ENCODE results near the gene CANT1. TPM values are rescaled to one million over a fixed set of nuclear protein-coding genes. Genes with fewer than 3 reads are reported as not detected.

Gene CANT1
- total and polyA plus RNA-seq, 9 of the 15 experiments (the other 6 are each of a cell fraction or from before 2014, with no cell fraction given) = 2.7 to 66.4 (median 22.5) TPM

DNA sequence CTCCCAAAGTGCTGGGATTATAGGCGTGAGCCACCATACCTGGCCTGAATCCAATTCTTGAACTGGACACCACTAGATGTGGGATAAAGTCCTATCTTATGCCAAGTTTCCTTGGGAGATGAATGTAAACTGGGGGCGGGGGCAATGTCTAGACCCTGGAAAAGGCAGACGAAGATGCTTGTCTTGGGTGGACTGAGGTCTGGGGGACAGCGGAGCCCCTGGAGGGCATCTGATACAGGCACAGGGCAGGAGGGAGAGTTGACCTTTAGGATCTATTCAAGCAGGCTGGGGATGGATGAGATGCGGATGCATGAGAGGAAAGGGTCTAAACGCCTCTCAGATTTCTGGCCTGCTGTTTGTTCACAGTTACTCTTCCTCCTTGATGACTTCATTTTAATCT, 26.1 kb upstream of the CANT1 start:
- CTCF ChIA-PET (ENCODE audit: low intra/inter-chr PET ratio) = no interaction called here
- H3K9ac ChIP-seq (ENCODE audit: insufficient read depth in 1 of 2, low read depth in 2 of 2, low read length in 2 of 2) = no peak overlapping the region
- H4K20me1 ChIP-seq (replicated peaks; ENCODE audit: control insufficient read depth, insufficient read depth, low read length) = peaks cover 4% of the 10 kb centered on the region; the same call in 1 of the 2 replicates
- ATAC-seq (no peak), FAIRE-seq (no peak), DNase-seq (ENCODE audit: extremely low read depth in 1 of 4, low spot score in 3 of 4) (peak in 1 of 4 experiments; percentile 2)
- no peak overlapping the region for H3K27ac ChIP-seq (ENCODE audit: extremely low read depth, low read depth, low read length)
- no peaks in the 10 kb centered on the region for H3K9me1 ChIP-seq (ENCODE audit: control insufficient read depth, insufficient read depth, low read length)
- no peaks in the 10 kb centered on the region for H3K79me2 ChIP-seq (ENCODE audit: control insufficient read depth, insufficient read depth, low read length)
- TF ChIP-seq XRCC3 (IDR thresholded peaks at IDR 0.05) (no peak), NFE2 (IDR thresholded peaks at IDR 0.05; ENCODE audit: low read depth) (no peak), ELF4 (CRISPR knock-in tag; IDR thresholded peaks at IDR 0.05) (no peak), ATF1 (CRISPR knock-in tag; IDR thresholded peaks at IDR 0.05) (no peak), ATF1 (tag; IDR thresholded peaks at IDR 0.05) (no peak), MYBL2 (IDR thresholded peaks at IDR 0.05; ENCODE audit: low read depth) (no peak), MYBL2 (CRISPR knock-in tag; IDR thresholded peaks at IDR 0.05; ENCODE audit: borderline replicate concordance) (no peak), MEF2D (tag; conservative IDR thresholded peaks at IDR 0.05; ENCODE audit: low read depth) (no peak)
- TF ChIP-seq, protein P1, sequence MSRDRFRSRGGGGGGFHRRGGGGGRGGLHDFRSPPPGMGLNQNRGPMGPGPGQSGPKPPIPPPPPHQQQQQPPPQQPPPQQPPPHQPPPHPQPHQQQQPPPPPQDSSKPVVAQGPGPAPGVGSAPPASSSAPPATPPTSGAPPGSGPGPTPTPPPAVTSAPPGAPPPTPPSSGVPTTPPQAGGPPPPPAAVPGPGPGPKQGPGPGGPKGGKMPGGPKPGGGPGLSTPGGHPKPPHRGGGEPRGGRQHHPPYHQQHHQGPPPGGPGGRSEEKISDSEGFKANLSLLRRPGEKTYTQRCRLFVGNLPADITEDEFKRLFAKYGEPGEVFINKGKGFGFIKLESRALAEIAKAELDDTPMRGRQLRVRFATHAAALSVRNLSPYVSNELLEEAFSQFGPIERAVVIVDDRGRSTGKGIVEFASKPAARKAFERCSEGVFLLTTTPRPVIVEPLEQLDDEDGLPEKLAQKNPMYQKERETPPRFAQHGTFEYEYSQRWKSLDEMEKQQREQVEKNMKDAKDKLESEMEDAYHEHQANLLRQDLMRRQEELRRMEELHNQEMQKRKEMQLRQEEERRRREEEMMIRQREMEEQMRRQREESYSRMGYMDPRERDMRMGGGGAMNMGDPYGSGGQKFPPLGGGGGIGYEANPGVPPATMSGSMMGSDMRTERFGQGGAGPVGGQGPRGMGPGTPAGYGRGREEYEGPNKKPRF (IDR thresholded peaks at IDR 0.05; ENCODE audit: low read depth, low read length) = no peak
- TF ChIP-seq, protein P2, sequence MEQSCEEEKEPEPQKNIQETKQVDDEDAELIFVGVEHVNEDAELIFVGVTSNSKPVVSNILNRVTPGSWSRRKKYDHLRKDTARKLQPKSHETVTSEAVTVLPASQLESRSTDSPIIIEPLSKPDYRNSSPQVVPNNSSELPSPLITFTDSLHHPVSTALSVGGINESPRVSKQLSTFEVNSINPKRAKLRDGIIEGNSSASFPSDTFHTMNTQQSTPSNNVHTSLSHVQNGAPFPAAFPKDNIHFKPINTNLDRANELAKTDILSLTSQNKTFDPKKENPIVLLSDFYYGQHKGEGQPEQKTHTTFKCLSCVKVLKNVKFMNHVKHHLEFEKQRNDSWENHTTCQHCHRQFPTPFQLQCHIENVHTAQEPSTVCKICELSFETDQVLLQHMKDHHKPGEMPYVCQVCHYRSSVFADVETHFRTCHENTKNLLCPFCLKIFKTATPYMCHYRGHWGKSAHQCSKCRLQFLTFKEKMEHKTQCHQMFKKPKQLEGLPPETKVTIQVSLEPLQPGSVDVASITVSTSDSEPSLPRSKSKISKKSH (CRISPR knock-in tag; IDR thresholded peaks at IDR 0.05) = no peak
- POLR2A ChIA-PET = no interaction called here
- no peak overlapping the region for H2AFZ ChIP-seq (ENCODE audit: low read depth, low read length)
- H3K27me3 ChIP-seq (ENCODE audit: control insufficient read depth in 2 of 2, insufficient read depth in 2 of 2, low read length in 2 of 2) = peaks cover 41 to 76% of the 10 kb centered on the region in 2 experiments
- H3K4me3 ChIP-seq = no peak overlapping the region
- no peaks in the 10 kb centered on the region for H3K9me3 ChIP-seq (replicated peaks; ENCODE audit: control insufficient read depth, insufficient read depth, low read depth, low read length)
- intact Hi-C loops (cut with micrococcal nuclease) = no loop called here
- H3K4me1 ChIP-seq (replicated peaks in 1 of 2; ENCODE audit: control insufficient read depth in 2 of 2, insufficient read depth in 2 of 2, low read length in 2 of 2) = no peaks in the 10 kb centered on the region
- in situ Hi-C loops (cut with MboI) = no loop called here
- no peak overlapping the region for H3K4me2 ChIP-seq (ENCODE audit: insufficient read depth, low read length)
- no peaks in the 10 kb centered on the region for H3K36me3 ChIP-seq (ENCODE audit: control insufficient read depth, insufficient read depth, low read length)
- BruUV-seq (replicated peaks) = no TSS peak
- 0% methylated on average over 6 of the region's 6 CpGs for WGBS (ENCODE audit: insufficient coverage, low coverage, missing lambda C conversion rate)
